Skin epidermis (tissue), 12 donors: ENCODE data around the gene ATAT1.

ENCODE experiments used
- H3K27ac ChIP-seq, 21 experiments: fragments of 200-600 bp; sonication (generic) in 11 of 21; one replicate each; pipeline ENCODE4 v1.5.0; 2020; ENCODE audit warnings: mild to moderate bottlenecking in 3 of 21, inconsistent platforms in 2 of 21, moderate library complexity in 2 of 21
- H3K4me3 ChIP-seq, 7 experiments: fragments of 200-600 bp; sonication (generic) in 2 of 7; one replicate each; pipeline ENCODE4 v1.5.0; 2020; ENCODE audit warnings: inconsistent platforms in 2 of 7, mild to moderate bottlenecking in 2 of 7, moderate library complexity in 1 of 7

The ATAT1 gene

DNA sequence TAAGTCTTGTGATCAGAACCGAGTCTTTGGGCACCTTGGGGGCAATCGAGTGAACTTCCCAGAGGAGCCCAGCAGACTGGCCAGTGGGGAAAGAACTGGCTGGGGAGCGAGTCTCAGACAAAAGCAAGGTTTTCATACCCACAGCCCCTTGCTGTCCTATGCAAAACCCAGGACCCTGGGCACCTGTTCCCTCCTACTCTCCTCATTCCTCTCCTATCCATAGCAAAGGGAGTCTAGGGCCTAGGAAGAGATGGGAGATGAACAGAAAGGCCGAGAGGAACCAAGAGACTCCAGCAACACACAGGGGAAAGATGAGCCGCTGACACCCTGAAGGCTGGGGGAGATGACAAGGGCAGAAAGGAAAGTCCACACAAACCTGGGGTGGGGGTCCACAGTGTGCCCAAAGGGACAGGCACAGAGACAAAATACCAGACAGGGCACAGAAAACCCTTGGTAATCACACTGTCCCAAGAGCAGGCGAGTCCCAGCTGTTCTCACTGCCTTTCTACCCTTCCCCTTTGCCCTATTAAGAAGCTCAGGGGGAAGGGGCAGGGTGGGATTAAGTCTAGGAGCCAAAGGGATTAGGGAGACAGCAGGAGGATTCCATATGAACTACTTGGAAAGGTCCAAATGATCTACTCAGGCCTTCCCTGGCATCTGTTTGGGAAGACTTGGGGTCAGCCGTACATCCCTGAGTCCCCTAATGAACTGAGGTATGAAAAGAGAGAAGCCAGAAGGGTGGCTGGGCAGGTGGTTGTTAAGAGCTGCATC lies 53.3 kb downstream of the ATAT1 start:
- peak overlapping the region in 5 of 7 experiments; percentile 12 to 86 (median 73) for H3K4me3 ChIP-seq
- H3K27ac ChIP-seq = peak overlapping the region in 17 of 21 experiments; percentile 2 to 100 (median 98)

DNA sequence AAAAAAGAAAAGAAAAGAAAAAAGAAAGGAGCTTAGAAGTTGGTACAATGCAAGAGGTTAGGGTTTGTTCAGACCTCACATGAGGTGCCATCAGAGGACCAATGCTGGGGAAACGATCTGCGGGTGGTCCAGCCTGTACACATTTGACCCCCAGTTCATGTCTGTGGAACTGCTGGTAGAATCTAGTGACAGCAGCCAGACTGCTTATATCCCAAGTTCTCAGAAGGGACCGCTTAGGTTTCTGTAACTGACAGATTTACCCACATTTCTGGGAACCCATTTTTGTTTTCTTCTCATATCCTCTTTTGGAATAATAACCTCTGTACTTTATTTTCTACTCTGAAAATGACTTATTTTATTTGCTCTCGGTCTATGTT lies 55.1 kb downstream of the ATAT1 start:
- Histone ChIP-seq H3K4me3 (peak overlapping the region; percentile 51 to 86 (median 74)), H3K27ac (peak overlapping the region in 20 of 21 experiments; percentile 94 to 100 (median 98))

- peak overlapping the region; percentile 44 to 100 (median 98) for H3K27ac ChIP-seq
- peak overlapping the region; percentile 51 to 86 (median 74) for H3K4me3 ChIP-seq
These were observed 55.8 kb downstream of the ATAT1 start for GRCh38 chr6:30682143-30683117.

DNA sequence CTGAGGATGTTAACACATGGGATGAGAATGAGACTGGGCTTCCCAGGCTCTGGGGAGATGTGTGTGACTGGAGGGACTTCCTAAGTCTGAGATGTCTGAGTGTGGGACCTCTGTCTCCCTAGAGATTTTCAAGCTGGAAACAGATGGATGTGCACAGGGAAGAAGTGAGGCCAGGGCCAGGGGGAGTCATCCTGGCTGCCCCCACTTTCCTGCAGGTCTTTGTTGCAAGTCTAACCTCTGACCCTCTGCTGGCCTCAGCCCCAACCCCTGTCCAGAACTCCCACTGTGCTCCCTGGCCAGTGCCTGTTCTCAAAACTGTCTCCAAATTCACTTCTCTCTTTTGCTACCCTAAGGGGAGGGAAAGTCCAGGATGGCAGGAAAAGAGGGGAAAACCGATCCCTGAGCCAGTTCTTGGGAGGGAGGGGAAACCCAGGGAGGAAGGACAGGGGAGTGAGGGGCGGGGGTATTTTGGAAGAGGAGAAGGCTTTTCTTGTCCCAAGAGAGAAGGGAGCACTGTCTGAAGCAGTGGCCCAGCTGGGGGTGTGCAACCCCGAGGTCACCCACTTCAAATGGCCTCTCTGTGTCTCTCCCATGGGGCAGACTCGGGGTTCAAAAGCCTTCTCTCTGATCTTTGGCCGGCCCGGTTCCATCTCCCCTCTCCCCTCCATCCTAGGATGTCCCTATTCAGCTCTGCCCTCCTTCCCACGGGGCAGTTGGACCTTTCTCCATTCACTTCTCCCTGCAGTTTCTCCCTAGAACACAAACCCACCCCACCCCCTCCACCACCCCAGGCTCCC lies 56.7 kb downstream of the ATAT1 start:
- Histone ChIP-seq H3K4me3 (peak overlapping the region; percentile 51 to 86 (median 74)), H3K27ac (peak overlapping the region; percentile 44 to 100 (median 98))

DNA sequence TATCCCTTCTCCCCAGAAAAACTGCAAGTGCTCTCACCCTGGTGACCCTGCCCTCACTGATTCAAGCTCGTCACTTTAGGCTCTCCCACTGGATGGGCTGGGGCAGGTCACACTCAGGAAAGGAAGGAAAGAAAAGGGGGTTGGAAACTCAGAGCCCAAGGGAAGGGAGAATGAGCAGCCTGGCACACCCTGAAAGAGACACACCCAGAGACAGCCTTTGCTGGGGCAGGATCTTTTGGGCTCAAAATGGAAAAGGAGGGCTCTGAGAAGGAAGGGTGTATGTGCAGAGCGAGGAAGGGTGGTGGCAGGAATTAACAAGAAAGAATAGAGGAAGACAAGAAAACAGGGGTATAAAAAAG lies 57.3 kb downstream of the ATAT1 start:
- H3K27ac ChIP-seq = peak overlapping the region; percentile 81 to 100 (median 98)
- peak overlapping the region; percentile 51 to 86 (median 74) for H3K4me3 ChIP-seq

GRCh38 chr6:30684386-30685156 lies 57.9 kb downstream of the ATAT1 start:
- peak overlapping the region; percentile 81 to 100 (median 98) for H3K27ac ChIP-seq
- peak overlapping the region; percentile 51 to 86 (median 74) for H3K4me3 ChIP-seq

DNA sequence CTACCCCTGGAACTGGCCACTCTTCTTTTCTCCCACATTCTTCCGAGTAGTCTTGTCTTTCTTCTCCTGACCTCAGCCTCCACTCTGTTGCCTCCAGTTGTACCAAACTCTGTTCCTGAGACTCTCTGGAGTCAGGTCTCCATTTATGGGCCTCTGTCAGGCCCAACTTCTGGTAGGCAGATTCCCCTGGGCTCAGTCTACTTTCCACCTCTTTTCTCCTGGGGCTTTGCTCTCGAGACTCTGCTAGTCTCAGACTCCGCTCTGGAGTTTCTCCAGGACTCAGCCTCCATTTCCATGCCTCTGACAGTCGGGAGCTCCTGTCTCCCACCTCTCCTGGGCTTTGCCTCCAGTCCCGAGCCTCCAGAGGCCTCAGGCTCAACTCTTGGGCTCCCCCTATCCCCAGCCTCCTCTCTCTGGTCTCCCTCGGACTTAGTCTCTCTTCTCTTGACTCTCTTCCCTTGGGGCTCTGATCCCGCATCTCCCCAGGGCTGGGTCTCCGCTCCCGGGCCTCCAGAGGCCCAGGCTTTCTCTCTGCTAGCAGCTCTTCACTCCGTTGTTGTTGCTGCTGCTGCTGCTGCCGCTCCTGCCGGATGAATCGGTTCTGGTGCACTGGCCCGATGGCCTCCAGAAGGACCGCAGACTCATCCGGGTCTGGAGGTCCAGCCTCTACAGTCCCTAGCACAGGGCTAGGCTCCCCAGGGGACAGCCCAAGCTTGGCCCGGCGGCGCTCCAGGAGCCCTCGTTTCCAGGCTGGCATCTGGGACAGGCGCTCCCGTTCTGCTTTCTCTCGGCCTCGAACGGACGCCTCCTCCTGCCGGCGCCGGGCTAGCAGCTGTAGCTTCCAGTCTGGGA lies 58.7 kb downstream of the ATAT1 start:
- H3K27ac ChIP-seq = peak overlapping the region; percentile 81 to 100 (median 98)
- peak overlapping the region; percentile 51 to 86 (median 74) for H3K4me3 ChIP-seq

DNA sequence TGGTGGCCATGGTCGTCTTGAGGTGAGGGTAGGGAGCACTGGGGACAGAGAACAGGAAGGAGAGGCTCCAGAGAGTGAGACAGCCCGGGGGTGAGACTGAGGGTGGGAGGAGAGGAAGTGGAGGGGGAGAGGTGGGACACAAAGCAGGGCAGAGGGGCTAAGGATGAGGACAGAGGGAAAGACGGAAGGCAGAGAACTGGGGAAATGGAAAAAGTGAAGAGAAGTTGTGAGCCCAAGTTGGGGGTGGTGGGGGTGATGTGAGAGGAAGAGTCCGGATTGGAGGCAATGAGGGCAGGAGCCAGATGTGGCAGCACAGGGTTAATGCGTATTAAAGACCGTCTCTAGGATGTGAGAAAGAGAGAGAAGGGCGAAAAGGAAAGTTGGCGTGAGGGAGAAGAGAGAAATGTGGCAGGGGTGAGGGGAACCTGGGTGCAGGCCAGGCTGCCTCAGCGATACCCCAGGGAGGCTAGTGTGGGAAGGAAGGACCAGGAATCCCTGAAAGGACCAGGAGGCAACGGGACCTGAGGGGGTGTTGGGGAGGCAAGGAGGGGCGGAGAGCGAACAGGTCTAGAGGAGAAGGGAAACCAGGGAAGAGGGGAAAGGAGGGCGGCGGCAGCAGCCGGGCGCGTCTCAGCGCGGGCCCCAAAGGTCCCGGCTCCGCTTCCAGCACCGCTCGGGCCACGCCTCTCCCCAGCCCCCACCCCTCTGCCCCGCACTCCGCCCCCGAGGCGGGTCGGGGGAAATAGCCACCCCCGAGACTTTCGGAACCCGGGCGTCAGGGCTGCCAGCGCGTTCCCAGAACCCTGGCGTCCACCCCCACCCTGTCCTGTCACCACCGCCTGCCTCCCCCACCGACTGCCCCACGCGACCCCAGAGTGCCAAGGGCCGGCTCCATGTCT lies 59.6 kb downstream of the ATAT1 start, which contains the start of gene PPP1R18:
TSS of gene PPP1R18 (minus strand) at position 637 of the 899 bp plus-strand sequence. CDS start at position 10, 627 bp downstream.
- Histone ChIP-seq H3K4me3 (peak within 1 kb of the TSS; percentile 51 to 86 (median 74)), H3K27ac (peak within 1 kb of the TSS; percentile 94 to 100 (median 98))

GRCh38 chr6:30686908-30687658 lies 60.4 kb downstream of the ATAT1 start:
- Histone ChIP-seq H3K4me3 (peak overlapping the region; percentile 51 to 86 (median 74)), H3K27ac (peak overlapping the region; percentile 94 to 100 (median 98))

DNA sequence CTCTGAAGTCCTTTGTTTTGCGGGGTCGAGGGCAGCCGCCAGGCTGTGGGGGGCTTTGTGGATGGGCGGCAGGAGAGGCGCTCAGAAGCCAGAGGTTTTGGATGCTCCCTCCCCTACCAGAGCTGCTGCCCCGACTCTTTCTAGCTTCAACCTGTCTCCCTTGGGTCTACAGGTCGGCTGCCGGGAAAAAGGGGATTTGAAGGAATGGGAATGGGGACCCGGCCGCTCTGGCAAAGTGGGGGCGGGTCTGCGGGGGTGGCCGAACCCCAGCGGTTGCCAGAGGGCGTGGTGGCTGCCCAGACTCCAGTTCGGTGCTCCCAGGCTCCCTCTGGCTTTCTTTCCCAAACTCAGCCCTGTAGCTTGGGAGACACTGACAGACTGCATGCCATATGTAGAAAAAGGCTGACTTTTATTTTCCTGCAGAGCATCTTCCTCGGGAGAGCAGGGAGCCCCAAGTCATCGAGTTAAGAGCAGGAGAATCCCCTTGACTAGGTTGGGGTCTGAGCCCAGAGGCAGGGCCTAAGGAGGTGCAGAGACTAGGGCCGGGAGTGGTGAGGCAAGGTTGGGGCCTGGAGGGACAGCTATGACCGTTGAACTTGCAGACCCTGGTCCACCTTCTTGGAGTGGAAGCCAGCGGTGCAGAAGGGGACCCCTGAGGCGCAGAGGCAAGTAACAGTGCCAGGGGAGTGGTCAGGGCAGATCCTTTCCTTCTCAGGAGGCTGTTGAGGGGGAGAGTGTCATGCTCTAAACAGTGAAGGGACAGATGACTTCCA lies 61.2 kb downstream of the ATAT1 start:
- peak overlapping the region; percentile 80 to 100 (median 98) for H3K27ac ChIP-seq

GRCh38 chr6:30688569-30688968 lies 61.9 kb downstream of the ATAT1 start:
- H3K4me3 ChIP-seq = peak overlapping the region in 5 of 7 experiments; percentile 72 to 86 (median 74)
- H3K27ac ChIP-seq = peak overlapping the region; percentile 6 to 100 (median 98)

More for the DNA sequence above, 61.2 kb downstream of the ATAT1 start:
- H3K4me3 ChIP-seq = peak overlapping the region; percentile 51 to 86 (median 74)

GRCh38 chr6:30689022-30689865 lies 62.6 kb downstream of the ATAT1 start:
- Histone ChIP-seq H3K4me3 (no peak overlapping the region), H3K27ac (peak overlapping the region in 20 of 21 experiments; percentile 34 to 100 (median 98))

- peak overlapping the region; percentile 48 to 61 (median 56) for H3K4me3 ChIP-seq
- peak overlapping the region in 20 of 21 experiments; percentile 12 to 100 (median 98) for H3K27ac ChIP-seq
These were observed 63.3 kb downstream of the ATAT1 start for GRCh38 chr6:30689985-30690384.
